HEK293T (cell line): ENCODE data around the gene FAM107B.

Experiments used
- CTCF ChIA-PET: fragments of 350-600 bp; formaldehyde crosslinking; extraction: SDS; loops from one replicate; lab custom pipeline; 2021; ENCODE audit warnings: antibody characterized with exemption, inconsistent platforms; lab: Yijun Ruan, JAX
- POLR2A ChIA-PET: fragments of 350-600 bp; formaldehyde crosslinking; extraction: SDS; loops from one replicate; lab custom pipeline; 2020; ENCODE audit warnings: antibody characterized with exemption, inconsistent platforms; lab: Yijun Ruan, JAX
- DNase-seq: peaks from one replicate; pipeline ENCODE4 v3.0.0; 2012; ENCODE audit warnings: mixed read lengths; ENCODE audit errors: extremely low spot score
- ARNT ChIP-seq: fragments of 450-650 bp; IDR thresholded peaks from 2 replicates; pipeline ENCODE4 v1.6.1; 2017; ENCODE audit warnings: mild to moderate bottlenecking
- BHLHE40 ChIP-seq: fragments of 450-650 bp; IDR thresholded peaks from 2 replicates; pipeline ENCODE4 v1.6.1; 2016; ENCODE audit warnings: mild to moderate bottlenecking, moderate library complexity, borderline replicate concordance
- CTBP1 ChIP-seq: fragments of 450-650 bp; IDR thresholded peaks from 2 replicates; pipeline ENCODE4 v1.6.1; 2016; ENCODE audit warnings: borderline replicate concordance
- ELF4 ChIP-seq: fragments of 450-650 bp; IDR thresholded peaks from 2 replicates; pipeline ENCODE4 v1.6.1; 2017; ENCODE audit warnings: antibody characterized with exemption
- FOXA1 ChIP-seq: fragments of 450-650 bp; IDR thresholded peaks from 2 replicates; pipeline ENCODE4 v1.6.1; 2016; ENCODE audit warnings: mild to moderate bottlenecking
- FOXK2 ChIP-seq: fragments of 450-650 bp; IDR thresholded peaks from 2 replicates; pipeline ENCODE4 v1.6.1; 2016; ENCODE audit warnings: mild to moderate bottlenecking
- FOXM1 ChIP-seq: fragments of 450-650 bp; IDR thresholded peaks from 2 replicates; pipeline ENCODE4 v1.6.1; 2017; ENCODE audit warnings: mild to moderate bottlenecking, borderline replicate concordance
- HDGF ChIP-seq: fragments of 450-650 bp; IDR thresholded peaks from 2 replicates; pipeline ENCODE4 v1.6.1; 2017; ENCODE audit warnings: antibody characterized with exemption, borderline replicate concordance
- L3MBTL2 ChIP-seq: fragments of 450-650 bp; conservative IDR thresholded peaks from 2 replicates; pipeline ENCODE4 v1.6.1; 2016; ENCODE audit warnings: mild to moderate bottlenecking
- LEF1 ChIP-seq: fragments of 450-650 bp; IDR thresholded peaks from 2 replicates; pipeline ENCODE4 v1.6.1; 2017; ENCODE audit warnings: mild to moderate bottlenecking, borderline replicate concordance
- NFRKB ChIP-seq: fragments of 450-650 bp; IDR thresholded peaks from 2 replicates; pipeline ENCODE4 v1.6.1; 2016; ENCODE audit warnings: mild to moderate bottlenecking, moderate library complexity
- PKNOX1 ChIP-seq: fragments of 450-650 bp; IDR thresholded peaks from 2 replicates; pipeline ENCODE4 v1.6.1; 2016
- SP1 ChIP-seq: fragments of 450-650 bp; IDR thresholded peaks from 2 replicates; pipeline ENCODE4 v1.6.1; 2017
- SUZ12 ChIP-seq: fragments of 450-650 bp; IDR thresholded peaks from 2 replicates; pipeline ENCODE4 v1.6.1; 2016; ENCODE audit warnings: mild to moderate bottlenecking
- TARDBP ChIP-seq: fragments of 450-650 bp; IDR thresholded peaks from 2 replicates; pipeline ENCODE4 v1.6.1; 2016
- ZNF384 ChIP-seq: fragments of 450-650 bp; IDR thresholded peaks from 2 replicates; pipeline ENCODE4 v1.6.1; 2016

Gene FAM107B

GRCh38 chr10:14774797-14775196, at the start of gene FAM107B:
FAM107B (minus strand) TSS chr10:14774897; CDS start chr10:14774663, 234 bp downstream.
- DNase-seq = no peak
- POLR2A ChIA-PET = no interaction called here
- CTCF ChIA-PET = no interaction called here
- TF ChIP-seq TARDBP (no peak), HDGF (no peak), L3MBTL2 (no peak), CTBP1 (no peak), NFRKB (no peak), BHLHE40 (no peak), PKNOX1 (no peak), ARNT (no peak), FOXK2 (no peak), FOXA1 (no peak), ZNF384 (no peak), FOXM1 (no peak), ELF4 (no peak), LEF1 (no peak), SP1 (no peak), SUZ12 (no peak)

GRCh38 chr10:14823966-14824365, 49.3 kb upstream of the FAM107B start:
- DNase-seq = no peak
- POLR2A ChIA-PET = interaction anchor here (3.8 kb wide), 1 partner anchor 14 kb away, joined by 21 read pairs; the partner anchor contains the start of genes CDNF, HSPA14 and MSANTD7
- CTCF ChIA-PET = interaction anchor here (0.7 to 3.3 kb wide), 5 partner anchors 8 to 547 kb away, joined by 3 to 20 read pairs (median 6); partner anchors contain the start of genes CDNF, FAM171A1, HSPA14 and MSANTD7
- TF ChIP-seq TARDBP (no peak), FOXK2 (no peak), LEF1 (no peak), CTBP1 (no peak), L3MBTL2 (no peak), PKNOX1 (no peak), ELF4 (no peak), BHLHE40 (no peak), ARNT (no peak), ZNF384 (no peak), NFRKB (no peak), HDGF (no peak), SP1 (no peak)

- ChIA-PET POLR2A (interaction anchor here (0.8 to 3.8 kb wide), 3 partner anchors 10 to 175 kb away, joined by 3 to 21 read pairs (median 3); partner anchors contain the start of genes CDNF, HSPA14 and MSANTD7), CTCF (interaction anchor here (0.6 to 3.3 kb wide), 8 partner anchors 11 to 324 kb away, joined by 3 to 20 read pairs (median 4); partner anchors contain the start of genes CDNF, HSPA14 and MSANTD7)
- DNase-seq = peak; percentile 33
- TF ChIP-seq FOXK2 (no peak), FOXA1 (no peak), HDGF (no peak), NFRKB (no peak), ARNT (no peak), SP1 (no peak), L3MBTL2 (no peak), CTBP1 (no peak), ZNF384 (no peak), LEF1 (no peak), TARDBP (no peak), FOXM1 (no peak), PKNOX1 (no peak), ELF4 (no peak)
These were observed 48.4 kb upstream of the FAM107B start for GRCh38 chr10:14822879-14823755.

GRCh38 chr10:14821635-14822375, 47.1 kb upstream of the FAM107B start:
- CTCF ChIA-PET = interaction anchor here (1.3 to 3.3 kb wide), 2 partner anchors 15 to 285 kb away, joined by 5 to 20 read pairs; partner anchors contain the start of genes CDNF, HSPA14 and MSANTD7
- TF ChIP-seq NFRKB (no peak), CTBP1 (no peak), FOXA1 (no peak)
- no peak for DNase-seq
- POLR2A ChIA-PET = interaction anchor here (3.8 kb wide), 1 partner anchor 16 kb away, joined by 21 read pairs; the partner anchor contains the start of genes CDNF, HSPA14 and MSANTD7

GRCh38 chr10:14820775-14821154, 46.1 kb upstream of the FAM107B start:
- CTCF ChIA-PET = no interaction called here
- no peak for TF ChIP-seq TARDBP
- no peak for TF ChIP-seq SUZ12
- no peak for DNase-seq
- POLR2A ChIA-PET = no interaction called here
